Stimulated activated CD4-positive, alpha-beta T cell treated with anti-CD3 and anti-CD28 coated beads, Interleukin-15, amount 100 ng/mL, for 1 hour (primary cell): ENCODE results near the gene THRAP3.

ENCODE experiments used
- DNase-seq, 2 donors: peaks; one replicate each; pipeline ENCODE4 v3.0.0-alpha.2; 2020; ENCODE audit warnings: low read depth in 1 of 2, low spot score in 1 of 2

The THRAP3 gene

DNA sequence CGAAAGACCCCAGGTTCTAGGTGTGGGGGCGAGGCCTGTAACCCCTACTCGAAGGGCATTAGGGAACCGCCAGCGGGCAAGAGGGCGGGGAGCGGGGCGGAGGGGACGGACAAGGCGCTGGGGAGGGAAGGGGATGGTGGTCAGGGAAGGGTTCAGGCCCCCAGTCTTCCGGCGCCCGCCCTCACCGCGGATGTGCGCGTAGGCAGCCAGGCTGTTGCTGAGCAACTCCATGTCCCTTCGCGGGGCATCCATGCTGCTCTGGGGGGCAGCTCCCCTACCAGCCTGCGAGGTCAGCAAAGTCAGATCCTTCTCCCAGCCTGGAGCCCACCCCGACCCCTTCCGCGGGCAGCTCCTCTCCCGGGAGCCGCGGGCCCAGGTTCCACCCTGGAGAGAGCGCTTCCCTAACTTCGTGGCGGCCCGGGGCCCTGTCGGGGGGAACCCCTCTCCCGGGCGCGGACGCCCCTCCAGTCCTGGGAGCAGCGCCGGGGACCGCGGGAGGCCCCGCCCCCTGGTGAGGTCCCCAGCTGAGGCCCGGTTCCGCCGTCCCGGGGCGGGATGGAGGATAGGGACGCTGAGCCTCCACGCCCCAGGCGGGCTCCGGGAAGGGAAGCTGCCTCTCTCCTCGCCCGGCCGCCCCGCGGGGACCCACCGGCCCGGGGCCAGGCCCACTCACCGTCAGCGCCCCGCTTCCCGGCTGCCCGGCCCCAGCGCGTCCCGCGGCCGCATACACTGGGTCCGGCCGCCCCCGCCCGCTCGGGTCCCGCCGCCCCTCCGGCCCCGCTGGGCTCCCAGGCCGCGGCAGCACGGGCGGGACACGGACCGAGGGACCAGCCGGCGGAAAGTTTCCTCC lies 98.8 kb downstream of the THRAP3 start:
- DNase-seq: no peak

DNA sequence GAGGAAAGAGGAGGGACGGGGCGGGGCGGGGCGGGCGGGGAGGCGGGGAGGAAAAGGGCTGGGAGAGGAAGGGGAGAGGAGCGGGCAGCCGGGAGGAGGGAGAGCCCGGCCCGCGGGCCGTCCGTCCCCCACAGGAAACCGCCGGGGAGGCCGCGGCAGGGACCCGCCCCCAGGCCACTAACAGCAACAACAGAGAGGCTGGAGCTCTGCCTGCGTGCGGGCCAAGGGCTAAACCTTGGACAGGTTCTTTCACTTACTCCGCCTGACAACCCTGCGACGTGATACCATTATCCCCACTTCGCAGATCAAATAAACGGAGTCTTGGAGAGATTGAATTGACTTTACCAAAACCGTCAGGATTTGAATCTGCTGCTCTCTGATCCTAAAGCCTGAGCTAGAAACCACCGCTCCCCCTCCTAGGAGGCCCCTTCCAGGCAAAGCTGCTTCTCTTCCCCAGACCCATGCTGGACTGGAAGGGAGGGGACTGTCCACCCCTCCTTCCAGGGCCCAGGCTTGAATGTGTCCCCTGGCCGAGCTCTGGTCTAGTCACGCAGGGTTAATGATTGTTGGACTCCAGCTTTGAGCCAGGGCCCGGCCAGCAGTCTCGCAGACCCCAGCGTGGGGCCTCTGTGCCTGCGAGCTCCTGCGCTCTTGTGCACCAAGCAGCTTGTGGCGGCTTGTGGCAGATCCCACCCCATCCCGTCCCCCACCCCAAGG lies 99.6 kb downstream of the THRAP3 start, which contains the start of gene EVA1B:
Gene EVA1B (minus strand): TSS at position 10 of the 717 bp plus-strand sequence. CDS start 608 bp downstream, outside the sequence.
- no peak for DNase-seq

DNA sequence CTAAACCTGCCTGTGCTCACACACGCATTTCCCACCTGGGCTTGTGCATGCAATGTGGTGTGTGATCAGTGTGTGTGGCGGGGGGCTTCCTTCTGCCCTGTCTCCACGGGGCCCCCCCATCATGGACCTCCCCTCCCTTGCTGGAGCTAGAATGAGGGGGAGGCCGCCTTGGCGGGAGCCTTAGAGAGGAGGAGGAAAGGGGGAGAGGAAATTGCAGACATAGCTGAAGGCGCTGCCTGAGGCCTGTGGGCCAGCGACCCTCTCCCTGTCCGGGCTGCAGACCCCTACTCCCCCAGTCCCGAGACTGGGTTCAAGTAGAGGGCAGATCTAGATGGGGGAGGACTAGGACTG lies 100.1 kb downstream of the THRAP3 start:
- no peak for DNase-seq

DNA sequence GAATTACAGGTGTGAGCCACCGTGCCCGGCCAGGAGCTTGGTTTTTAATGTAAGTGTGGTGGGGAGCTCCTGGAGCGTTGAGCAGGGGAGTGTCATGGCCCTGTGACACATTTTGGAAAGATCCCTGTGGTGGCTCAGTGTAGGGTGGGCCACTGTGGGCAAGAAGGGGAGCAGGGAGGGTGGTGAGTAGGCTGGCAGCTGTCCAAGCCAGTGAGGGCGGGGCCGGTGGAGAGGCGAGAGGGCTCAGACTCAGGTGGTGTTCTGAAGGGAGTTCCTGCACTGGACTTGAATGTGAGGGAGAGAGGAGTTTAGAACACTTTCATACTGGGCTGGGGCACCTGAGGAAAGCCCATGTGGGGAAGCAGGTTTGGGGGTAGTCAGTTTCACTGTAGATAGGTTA lies 102.3 kb downstream of the THRAP3 start:
- no peak for DNase-seq

DNA sequence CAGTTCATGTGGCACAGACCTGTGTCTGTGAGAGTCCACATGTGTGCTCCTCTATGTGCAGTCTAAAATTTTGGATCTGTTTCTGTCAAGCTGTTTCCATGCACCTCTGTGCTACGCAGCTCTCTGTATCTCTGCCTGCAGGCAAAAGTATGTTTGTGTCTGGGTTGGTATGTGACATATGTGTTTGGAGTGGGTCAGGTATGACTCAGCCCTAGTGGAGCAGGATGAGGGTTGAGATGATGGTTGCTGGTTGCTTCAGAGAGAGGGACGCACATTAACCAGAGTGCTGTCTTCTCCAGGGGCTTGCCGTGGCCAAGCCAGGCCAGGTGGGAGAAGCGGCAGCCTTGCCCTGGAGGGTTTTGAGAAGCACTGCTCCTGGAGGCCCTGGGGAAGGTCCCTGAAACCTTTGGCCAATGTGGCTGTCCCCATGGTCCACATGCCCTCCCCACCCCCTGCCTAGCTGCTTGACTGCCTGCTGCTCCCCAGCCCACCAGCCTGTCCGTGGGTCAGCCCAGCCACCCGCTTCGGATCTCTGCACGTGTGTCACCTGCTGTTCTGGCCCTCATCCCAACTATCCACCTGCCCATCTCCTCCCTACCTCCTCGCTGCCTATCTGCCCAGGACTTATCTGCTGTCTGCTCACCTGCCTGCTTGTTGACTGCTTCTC lies 103.3 kb downstream of the THRAP3 start:
- no peak for DNase-seq

DNA sequence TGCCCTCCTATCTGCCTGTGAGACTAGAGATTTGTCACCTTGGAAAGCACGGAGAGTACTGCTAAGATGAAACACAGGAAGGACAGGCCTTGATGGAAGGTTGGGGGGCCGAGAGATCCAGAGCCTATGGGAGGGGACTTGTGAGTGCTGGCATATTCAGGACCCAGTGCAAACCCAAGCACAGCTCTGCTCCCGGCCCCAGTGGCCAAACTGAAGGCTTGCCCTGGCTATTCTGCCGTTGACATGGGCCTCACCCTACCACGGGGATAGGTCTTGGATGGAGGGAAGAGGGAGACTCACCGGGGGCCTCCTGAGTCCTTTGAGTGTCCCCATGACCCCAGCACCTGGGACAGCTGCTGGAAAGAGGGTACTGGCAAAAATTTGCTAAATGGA lies 103.8 kb downstream of the THRAP3 start:
- DNase-seq: no peak

DNA sequence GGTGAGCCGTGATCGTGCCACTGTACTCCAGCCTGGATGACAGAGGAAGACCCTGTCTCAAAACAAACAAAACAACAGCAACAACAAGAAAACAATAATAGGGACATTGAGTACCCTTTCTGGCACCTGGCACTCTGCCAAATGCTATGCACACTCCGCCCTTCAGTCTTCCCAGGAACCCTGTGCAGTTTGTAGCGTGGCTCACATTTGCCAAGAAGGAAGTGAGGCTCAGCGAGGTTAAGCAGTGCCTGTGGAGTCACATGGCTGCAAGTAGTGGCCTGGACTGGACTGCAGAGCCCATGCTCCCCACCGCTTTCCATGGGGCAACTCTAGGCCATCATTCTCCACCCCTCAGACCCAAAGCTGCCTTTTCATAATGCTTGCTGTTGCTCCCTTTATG lies 104.5 kb downstream of the THRAP3 start:
- no peak for DNase-seq

DNA sequence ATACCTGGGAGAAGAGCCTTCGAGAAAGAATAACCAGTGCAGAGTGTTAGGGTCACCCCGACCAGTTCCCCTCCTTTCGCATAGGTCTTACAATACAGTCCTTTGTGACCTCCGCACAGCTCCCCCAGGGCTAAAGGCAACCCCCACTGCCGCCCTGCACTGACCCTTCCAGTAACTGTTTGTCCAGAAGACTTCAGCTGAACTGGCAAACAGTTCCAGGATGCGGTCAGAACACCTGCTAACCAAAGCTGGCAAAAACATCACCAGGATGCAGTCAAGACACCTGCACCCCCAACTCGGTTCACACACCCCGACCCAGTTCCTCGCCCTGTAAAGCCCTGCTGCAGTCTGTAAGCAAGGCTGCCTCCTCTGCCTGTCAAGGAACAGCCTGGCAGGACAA lies 105.6 kb downstream of the THRAP3 start:
- DNase-seq: no peak

DNA sequence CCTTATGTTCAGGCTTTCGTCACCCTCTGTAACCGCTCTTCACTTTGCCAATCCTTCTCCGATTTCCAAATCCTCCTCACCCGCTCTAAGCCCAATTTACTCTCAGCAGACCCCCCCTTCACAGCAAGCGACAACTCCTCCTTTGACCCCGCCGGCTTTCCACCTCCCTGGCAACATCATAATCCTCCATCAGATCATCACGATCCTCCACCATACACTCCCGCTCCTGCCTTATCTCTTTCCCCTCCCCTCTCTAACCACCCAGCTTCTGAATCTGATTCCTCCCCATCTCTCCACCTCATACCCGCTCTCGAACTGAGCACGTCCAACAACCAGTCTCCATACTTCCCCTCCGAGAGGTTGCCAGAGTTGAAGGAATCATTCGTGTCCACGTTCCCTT lies 106.7 kb downstream of the THRAP3 start:
- no peak for DNase-seq

DNA sequence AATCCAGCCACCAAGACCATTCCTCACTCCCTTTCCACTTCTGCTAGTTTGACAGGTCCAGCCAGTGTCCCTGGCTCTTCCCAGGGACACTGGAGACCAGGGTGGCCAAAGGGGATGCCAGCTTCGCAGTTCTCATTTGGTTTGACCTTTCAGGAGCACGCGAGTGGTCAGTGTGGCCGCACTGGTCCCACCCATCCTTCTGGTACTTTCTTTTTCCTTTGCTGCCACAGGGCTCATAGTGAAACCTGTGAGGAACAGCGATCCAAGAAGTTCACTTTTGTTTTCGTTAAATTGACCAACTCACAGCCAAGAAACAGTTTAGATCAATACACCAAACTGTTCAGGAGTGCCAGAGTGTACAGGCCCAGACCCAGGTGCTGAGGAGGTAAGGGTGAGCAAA lies 113.6 kb downstream of the THRAP3 start:
- no peak for DNase-seq

DNA sequence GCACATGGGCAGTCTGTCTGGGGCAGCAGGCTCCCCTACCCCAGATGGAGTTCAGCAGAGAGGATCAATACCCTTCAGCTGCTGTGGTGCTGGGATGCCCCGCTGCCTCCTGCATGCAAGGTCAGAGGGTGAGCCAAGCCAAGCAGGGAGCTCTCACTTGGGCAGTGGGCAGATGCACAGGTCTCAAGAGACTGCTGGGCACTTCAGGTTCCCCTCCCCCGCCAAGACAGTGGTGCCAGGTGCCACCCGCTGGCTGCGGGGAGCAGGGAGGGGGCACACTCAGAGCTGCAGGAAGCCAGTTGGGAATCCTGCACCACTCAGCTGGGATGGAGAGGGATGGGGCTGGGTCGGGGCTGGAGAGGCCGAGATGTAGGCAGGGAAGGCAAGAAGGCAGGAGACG lies 115.0 kb downstream of the THRAP3 start:
- DNase-seq: no peak

DNA sequence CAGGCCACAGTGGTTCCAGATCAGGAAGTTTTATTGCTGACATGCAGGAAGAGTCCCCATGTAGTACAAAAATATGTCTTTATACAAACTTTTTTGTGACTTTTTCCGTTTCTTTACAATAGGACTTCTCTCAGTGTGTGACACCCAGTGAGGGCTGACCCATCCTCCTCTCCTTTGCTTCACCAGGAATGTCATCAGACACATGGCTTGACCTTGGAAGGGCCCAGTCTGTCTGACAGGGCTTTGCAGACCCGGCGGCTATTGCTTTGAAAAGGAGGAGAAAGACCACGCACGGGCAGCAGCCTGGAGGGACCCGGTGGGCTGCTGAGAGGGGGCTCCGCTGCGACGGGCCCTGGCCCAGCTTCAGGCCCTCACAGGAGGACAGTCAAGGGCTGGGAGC lies 115.4 kb downstream of the THRAP3 start:
- no peak for DNase-seq

DNA sequence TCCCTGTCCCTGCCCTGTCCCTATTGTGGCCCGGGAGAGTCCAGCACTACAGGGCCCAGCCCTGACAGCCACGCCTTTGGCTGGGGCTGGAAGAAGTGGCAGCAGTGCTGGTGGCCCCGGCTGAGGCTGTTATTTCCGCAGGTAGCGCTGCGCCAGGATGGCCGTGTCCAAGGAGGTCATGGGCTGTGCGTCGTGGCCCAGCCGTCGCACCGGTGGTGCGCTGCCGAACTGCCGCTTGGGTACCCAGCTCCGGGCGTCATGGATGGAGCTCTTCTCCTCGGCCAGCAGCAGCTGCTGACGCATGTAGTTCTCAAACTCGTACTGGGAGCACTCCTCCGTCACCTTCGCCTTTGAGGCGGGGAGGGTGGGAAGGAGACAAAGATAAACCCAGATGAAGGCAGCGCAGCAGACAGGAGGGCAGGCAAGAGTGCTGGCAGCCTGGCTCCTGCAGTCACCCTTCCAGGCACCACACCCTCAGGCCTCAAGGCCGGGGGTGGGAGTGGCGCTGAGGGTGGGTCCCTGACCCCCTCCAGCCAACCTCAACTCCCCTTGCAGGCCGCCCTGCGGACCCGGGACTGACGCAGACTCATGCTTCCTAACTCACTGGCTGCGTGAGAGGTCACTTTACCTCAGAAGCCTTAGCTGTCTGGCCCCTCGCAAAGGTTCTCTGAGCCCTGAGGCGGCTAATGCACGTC lies 117.5 kb downstream of the THRAP3 start:
- DNase-seq: no peak

DNA sequence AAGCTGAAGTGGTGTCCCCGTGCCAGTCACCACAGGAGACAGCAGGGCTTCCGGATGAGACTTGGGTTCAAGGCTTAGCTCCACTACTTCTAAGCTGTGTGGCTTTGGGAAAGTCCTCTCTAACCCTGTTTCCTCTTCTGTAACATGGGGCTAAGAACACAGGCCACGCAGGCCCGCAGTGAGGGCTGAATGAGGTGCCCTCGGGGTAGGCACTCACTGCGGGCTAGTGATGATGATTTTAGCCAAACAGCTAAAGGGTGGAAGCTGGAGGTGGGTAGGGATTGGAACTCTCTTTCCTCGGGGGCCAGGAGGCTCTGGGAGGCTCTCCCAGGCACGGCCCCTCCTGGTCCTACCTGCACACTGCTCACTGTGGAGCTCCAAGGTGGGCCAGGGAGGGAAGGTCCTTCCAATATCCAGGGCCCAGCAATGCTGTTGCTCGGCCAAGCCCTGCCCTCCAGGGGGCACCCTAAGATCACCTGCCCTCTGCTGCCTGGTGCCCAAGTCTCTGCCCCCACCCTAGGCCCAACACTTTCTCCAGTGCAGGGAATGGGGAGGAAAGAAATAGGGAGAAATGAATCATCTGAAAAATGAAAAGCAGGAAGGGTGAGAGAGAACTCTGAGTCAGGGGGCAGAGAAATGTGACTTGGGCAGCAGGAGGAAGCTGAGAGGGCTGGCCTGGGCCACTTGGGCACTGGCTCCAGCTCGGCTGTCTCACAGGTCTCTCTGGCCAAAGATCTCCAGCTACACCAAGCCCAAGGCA lies 118.4 kb downstream of the THRAP3 start:
- DNase-seq: peak; percentile 40 to 43

DNA sequence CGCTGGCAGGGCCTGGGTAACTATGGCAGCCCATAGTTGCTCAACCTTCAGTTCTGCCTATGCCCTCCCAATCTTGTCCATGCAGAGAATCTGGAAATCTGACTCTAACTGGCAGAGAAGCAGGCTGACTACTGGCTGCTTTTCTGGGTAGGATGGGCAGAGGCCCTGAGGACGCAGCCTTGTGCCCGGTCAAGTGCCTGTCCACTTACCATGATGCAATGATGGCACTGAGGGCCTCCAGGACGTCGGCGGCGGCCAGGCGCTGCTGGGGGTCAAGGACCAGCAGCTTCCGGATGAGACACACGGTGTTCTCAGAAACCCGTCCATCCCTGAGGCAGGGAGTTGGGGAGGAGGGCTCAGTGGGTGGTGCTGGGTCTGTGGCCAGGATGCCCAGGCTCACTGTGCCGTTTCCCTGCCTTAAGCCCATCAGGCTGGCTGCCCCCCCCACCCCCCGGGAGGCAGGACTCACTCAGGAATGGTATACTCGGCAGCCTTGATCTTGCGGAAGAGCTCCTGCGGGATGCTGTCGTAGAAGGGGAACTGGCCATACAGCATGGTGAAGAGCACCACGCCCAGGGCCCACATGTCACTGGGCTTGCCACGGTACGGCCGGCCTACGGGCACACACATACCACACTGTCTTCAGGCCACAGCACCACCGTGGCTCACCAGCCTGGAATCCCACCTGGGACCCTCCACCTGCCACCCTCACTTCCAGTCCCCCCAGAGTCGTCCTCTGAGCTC lies 119.6 kb downstream of the THRAP3 start:
- DNase-seq: no peak

DNA sequence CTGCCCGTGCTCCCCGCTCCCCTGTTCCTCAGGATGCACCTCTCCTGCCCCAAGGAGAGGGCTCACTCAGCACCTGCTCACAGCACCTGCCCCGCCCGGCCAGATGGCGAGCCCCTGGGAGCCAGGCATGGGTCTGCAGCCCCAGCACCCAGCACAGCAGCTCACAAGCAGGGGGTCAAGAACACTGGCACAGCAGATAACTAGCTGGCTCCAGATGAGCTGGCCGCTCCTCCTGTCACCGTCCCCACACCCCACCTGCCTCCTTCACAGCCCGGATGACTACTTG lies 120.1 kb downstream of the THRAP3 start:
- DNase-seq: no peak

DNA sequence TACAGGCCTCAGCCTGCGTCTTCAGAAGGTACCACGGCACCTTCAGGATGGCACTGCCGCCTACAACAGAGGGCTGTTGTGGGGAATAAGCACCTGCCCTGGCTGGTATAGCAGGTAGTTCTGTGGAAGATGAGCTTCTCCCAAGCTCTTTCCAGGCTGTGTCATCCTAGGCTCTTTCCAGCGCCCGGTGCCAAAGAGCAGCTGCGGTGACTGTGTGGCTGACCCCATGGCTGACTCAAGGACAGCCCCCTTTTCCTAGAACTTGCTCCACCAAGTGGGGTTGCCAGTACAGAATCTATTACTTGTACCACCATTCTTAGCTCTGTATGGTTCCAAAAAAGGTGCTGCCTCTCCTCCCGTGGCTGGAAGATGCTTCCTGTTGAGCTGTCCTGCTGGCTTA lies 121.1 kb downstream of the THRAP3 start:
- no peak for DNase-seq

DNA sequence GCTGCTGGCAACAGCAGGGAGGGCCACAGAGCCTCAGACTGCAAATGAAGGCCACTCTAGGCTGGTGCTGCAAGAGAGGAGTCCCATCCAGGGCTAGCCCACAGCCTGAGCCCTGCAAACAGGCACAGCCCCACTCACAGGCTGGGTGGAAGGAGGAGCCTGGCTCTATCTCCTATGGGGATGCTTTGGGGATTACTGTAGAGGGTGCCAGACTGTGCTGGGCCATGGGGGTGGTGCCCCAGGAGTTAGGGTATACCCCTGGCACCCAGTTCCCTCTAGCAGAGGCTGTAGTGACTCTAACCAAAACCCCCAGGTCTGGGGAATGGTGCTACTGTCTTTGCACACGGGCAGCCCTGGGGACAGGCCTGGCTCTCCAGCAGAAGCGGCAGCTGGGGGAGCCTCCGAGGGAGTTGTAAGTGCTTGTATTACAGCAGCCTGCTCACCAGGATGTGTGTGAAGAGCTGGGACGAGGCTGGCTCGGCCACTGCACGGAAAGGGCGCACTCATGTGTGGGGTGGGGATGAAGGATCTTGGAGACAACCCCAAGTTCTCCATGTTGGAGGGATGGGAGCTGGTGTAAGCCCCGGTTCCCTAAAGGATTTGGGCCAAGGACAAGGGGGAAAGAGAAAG lies 122.6 kb downstream of the THRAP3 start:
- DNase-seq: no peak

DNA sequence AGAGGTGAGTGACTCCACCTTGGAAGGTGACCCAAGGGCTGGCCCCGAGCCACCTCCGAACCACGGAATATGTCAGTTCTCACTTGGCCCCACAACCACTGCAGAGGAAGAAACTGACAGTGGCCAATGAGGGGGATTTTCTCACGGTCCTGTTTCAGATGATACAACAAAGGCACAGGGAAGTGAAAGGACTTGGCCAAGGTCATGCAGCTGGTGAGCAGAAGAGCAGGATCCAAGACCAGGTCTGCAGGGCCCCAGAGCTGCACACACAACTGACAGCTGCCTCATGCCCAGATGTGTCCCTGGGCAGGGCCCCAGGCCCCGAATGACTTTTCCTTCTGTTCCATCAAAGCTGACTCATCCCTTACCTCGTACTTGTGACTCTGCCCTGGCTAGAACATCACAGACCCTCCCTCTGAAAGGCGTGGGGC lies 125.0 kb downstream of the THRAP3 start:
- DNase-seq: no peak

DNA sequence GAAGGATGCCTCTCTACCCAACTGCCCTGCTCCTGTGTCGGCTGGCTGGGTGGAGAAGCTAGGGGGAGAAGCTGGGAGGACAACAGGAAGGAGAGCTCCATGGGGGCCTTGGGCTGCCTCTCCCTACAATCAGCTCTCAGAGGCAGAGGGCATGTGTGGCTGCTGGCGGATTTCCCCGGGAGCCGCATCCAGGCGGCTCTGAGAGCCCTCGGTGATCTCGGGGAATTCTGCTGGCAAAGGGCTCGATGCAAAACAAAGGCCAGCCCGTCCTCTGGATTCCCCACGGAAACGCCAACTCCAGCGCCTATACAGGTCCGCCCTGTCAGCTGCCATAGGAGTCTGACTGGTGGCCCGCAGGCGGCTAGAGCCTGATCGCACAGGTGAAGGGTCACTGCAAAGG lies 125.6 kb downstream of the THRAP3 start:
- DNase-seq: no peak
